ENCODE results near the gene ADAMTS4.
A peak's percentile ranks its signal among the peaks of the same experiment; 100 is the strongest.

Gene ADAMTS4

DNA sequence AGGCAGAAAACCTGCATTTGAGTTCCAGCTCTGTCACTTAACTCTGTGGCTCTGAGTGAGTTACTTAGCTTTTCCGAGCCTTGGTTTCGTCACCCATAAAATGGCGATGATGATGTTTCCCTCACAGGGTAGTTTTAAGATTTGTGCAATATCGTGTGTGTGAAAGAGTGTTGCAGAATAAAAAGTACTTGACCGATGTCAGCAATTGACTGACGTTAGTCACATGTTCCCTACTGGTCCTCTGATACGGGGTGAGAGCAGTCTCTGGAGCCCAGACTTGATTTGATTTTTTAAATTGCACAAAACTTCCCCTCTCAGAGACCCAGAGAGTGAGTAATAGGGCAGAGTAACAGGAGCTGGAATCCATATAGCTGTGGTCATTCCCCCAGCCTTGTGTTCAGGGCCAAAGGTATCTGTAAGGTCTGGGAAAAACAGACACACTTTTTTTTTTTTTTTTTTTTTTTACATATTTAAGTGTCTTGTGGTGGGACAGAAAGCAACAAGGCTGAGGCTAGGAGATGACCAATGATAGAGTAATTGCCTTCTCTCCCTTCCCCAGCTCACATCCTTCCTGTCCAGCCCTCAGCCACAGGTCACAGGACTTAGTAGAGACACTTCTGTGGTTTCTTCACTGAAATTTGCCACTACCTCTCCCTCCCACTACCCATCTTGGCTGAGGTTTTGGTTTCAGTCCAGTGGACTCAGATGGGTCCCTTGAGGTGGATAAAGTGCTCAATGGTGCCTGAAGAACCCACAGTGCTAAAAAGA lies 18.3 kb upstream of the ADAMTS4 start:
- Histone ChIP-seq H3K9ac (ENCODE audit: low read length) (peak overlapping the region; percentile 51), H3K4me1 (ENCODE audit: control insufficient read depth, insufficient read depth, low read length) (no peaks in the 10 kb centered on the region), H3K4me3 (ENCODE audit: low read length) (no peak overlapping the region), H3K36me3 (ENCODE audit: control insufficient read depth, insufficient read depth, low read length) (peaks cover 10% of the 10 kb centered on the region), H3K27me3 (ENCODE audit: control insufficient read depth, insufficient read depth, low read length) (no peaks in the 10 kb centered on the region), H3K9me3 (ENCODE audit: control insufficient read depth, low read length) (no peaks in the 10 kb centered on the region)

DNA sequence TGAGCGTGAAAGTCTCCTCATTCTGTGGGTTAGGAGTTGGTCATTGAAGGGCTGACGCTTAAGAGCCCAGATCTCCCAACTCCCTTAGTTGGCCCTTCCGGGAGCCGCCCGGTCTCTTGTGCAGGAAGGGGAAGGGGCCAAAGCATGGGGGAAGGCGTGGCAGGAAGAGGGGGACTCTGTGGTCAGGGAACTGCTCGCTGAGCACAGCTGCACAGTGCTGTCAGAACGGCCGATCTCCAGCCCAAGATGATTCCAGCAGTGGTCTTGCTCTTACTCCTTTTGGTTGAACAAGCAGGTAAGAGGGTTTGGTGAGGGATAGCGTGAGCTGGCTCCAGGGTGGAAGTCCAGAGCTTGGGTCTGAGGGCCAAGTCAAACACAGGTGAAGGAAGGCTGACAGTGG lies 16.2 kb upstream of the ADAMTS4 start, which contains the start of gene FCER1G:
Gene FCER1G (plus strand): TSS at position 220 of the 400 bp plus-strand sequence. CDS start 27 bp downstream, at position 247.
- H3K9ac ChIP-seq (ENCODE audit: low read length): no peak within 1 kb of the TSS
- no peaks in the 10 kb centered on the region for H3K4me1 ChIP-seq (ENCODE audit: control insufficient read depth, insufficient read depth, low read length)
- no peak within 1 kb of the TSS for H3K4me3 ChIP-seq (ENCODE audit: low read length)
- peaks cover 22% of the 10 kb centered on the region for H3K36me3 ChIP-seq (ENCODE audit: control insufficient read depth, insufficient read depth, low read length)
- no peaks in the 10 kb centered on the region for H3K9me3 ChIP-seq (ENCODE audit: control insufficient read depth, low read length)
- no peaks in the 10 kb centered on the region for H3K27me3 ChIP-seq (ENCODE audit: control insufficient read depth, insufficient read depth, low read length)

DNA sequence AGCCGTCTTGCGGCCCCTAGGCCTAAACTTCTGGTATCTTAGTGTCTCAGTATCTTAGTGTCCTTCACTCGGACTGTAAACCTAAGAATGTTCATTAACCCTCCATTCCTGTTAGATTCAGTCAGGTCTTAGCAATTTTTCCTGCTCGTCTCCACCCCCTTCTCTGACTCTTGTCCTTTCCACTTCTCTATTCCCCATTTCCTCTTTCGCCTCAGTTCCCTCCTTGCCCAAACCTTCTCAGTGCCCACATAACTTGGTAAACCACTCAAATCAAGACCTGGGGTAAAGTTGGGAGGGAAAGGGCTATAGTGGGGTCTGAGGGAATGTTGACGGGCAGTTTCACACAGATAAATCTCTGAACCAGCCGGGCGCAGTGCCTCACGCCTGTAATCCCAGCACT lies 15.5 kb upstream of the ADAMTS4 start:
- H3K27me3 ChIP-seq (ENCODE audit: control insufficient read depth, insufficient read depth, low read length): no peaks in the 10 kb centered on the region
- H3K9ac ChIP-seq (ENCODE audit: low read length): no peak overlapping the region
- H3K4me1 ChIP-seq (ENCODE audit: control insufficient read depth, insufficient read depth, low read length): no peaks in the 10 kb centered on the region
- H3K9me3 ChIP-seq (ENCODE audit: control insufficient read depth, low read length): no peaks in the 10 kb centered on the region
- H3K4me3 ChIP-seq (ENCODE audit: low read length): no peak overlapping the region
- peaks cover 26% of the 10 kb centered on the region for H3K36me3 ChIP-seq (ENCODE audit: control insufficient read depth, insufficient read depth, low read length)

DNA sequence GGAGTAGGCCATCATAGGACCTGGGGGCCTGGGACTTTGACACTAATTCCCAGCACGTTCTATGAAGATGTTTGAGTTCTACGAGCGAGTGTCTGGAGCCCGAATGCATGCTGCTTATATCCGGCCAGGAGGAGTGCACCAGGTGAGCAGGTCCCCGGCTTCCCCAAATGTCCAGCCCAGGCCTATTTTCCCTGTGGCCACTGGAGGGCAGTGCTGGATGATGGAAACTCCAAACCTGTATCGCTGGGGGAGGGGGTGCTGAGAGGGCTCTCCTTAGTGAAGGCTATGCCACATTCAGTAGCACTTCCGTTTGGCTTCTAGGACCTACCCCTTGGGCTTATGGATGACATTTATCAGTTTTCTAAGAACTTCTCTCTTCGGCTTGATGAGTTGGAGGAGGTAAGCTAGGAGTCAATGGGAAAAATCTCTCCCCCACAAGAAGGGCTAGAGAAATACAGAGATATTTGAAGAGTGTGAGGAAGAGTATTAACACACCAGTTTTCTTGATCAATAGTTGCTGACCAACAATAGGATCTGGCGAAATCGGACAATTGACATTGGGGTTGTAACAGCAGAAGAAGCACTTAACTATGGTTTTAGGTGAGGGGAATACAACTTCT lies 11.0 kb upstream of the ADAMTS4 start:
- Histone ChIP-seq H3K36me3 (ENCODE audit: control insufficient read depth, insufficient read depth, low read length) (peaks cover 31% of the 10 kb centered on the region), H3K4me1 (ENCODE audit: control insufficient read depth, insufficient read depth, low read length) (no peaks in the 10 kb centered on the region), H3K9me3 (ENCODE audit: control insufficient read depth, low read length) (no peaks in the 10 kb centered on the region), H3K27me3 (ENCODE audit: control insufficient read depth, insufficient read depth, low read length) (no peaks in the 10 kb centered on the region), H3K9ac (ENCODE audit: low read length) (no peak overlapping the region), H3K4me3 (ENCODE audit: low read length) (no peak overlapping the region)

DNA sequence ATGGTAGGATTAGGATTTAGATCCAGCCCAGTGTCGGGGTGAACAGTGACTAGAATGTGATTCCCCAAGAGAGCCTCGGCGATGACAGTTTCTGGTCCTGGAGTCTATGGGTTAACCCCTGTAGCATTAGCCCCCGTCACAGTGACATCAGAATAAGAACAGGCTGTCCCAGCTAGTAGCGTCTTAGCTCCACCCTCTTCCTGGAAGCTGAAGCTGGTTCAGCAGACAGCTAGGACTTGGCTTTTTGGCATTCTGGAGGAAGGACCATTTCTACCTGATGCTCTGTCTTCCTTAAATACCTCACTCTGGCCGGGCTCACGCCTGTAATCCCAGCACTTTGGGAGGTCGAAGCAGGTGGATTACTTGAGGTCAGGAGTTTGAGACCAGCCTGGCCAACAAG lies 8.3 kb upstream of the ADAMTS4 start:
- Histone ChIP-seq H3K4me1 (ENCODE audit: control insufficient read depth, insufficient read depth, low read length) (peaks cover 10% of the 10 kb centered on the region), H3K9me3 (ENCODE audit: control insufficient read depth, low read length) (no peaks in the 10 kb centered on the region), H3K4me3 (ENCODE audit: low read length) (no peak overlapping the region), H3K9ac (ENCODE audit: low read length) (no peak overlapping the region), H3K27me3 (ENCODE audit: control insufficient read depth, insufficient read depth, low read length) (no peaks in the 10 kb centered on the region), H3K36me3 (ENCODE audit: control insufficient read depth, insufficient read depth, low read length) (peaks cover 22% of the 10 kb centered on the region)

DNA sequence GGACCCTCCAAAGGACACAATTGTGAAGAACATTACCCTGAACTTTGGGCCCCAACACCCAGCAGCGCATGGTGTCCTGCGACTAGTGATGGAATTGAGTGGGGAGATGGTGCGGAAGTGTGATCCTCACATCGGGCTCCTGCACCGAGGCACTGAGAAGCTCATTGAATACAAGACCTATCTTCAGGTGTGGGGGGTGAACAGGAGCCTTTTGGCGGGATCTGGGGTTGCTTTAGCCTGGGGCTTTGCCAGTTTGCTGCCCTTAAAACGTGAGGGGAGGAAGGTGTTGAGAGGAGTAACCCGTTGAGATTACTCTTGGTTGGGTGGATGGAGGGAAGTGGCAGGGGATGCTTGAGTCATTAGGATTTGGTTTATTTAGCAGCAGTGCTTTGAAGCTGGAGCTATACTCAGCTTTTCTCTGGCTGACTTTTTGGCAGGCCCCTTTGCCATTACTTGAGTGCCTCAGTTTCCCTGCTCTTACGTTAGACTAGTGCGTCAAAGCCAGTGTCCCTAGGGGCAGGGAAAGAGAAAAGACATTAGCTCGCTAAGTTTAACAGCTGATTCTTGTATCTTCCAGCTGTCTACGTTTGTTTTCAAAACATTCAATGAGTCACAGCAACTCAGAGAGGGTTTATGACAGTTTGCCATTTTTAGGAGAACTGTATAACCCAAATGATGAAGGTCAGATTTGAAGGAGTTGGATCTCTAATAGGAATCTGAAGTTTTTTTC lies 7.7 kb upstream of the ADAMTS4 start:
- Histone ChIP-seq H3K9me3 (ENCODE audit: control insufficient read depth, low read length) (no peaks in the 10 kb centered on the region), H3K36me3 (ENCODE audit: control insufficient read depth, insufficient read depth, low read length) (peaks cover 22% of the 10 kb centered on the region), H3K27me3 (ENCODE audit: control insufficient read depth, insufficient read depth, low read length) (no peaks in the 10 kb centered on the region), H3K4me3 (ENCODE audit: low read length) (no peak overlapping the region), H3K4me1 (ENCODE audit: control insufficient read depth, insufficient read depth, low read length) (peaks cover 13% of the 10 kb centered on the region), H3K9ac (ENCODE audit: low read length) (no peak overlapping the region)

DNA sequence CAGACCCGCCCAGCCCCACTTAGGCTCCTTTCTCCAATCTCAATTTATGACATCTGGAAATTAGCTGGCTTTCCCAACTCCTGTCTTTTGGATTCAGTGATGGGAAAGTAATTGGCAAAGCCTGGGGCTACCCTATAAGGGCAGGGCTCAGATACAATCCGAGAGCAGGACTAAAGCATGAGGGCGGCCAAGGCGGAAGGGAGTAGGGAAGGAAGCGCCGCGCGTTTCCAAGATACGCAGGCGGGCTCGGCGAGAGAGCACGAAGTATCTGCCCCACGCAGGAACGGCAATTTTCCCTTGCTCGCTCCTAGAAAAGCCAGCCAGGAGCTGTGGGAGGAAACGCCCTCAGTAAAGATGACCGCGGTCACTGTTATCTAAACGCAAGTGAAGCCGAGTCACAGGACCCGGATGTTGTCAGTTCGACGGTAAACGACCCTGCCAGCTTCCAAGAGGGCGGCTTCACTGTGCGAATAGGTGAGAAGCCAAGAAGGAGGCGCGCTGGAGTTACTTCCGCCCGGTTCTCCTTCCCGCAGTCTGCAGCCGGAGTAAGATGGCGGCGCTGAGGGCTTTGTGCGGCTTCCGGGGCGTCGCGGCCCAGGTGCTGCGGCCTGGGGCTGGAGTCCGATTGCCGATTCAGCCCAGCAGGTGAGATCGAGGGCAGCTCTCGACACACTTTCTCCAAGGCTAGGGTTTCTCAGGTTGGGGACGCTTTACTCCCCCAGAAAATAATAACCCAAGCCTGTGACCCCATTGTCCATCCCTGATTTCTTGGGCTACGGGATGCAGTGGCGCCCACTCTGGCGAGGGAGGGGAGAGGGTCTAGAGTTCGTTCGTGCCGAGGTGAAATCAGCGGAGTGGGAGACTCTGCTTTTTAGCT lies 3.2 kb upstream of the ADAMTS4 start, which contains the start of gene NDUFS2:
Gene NDUFS2 (plus strand): TSS at position 532 of the 877 bp plus-strand sequence. CDS start 19 bp downstream, at position 551.
- Histone ChIP-seq H3K9me3 (ENCODE audit: control insufficient read depth, low read length) (no peaks in the 10 kb centered on the region), H3K9ac (ENCODE audit: low read length) (peak within 1 kb of the TSS; percentile 99), H3K4me1 (ENCODE audit: control insufficient read depth, insufficient read depth, low read length) (peaks cover 38% of the 10 kb centered on the region), H3K4me3 (ENCODE audit: low read length) (peak within 1 kb of the TSS; percentile 96), H3K36me3 (ENCODE audit: control insufficient read depth, insufficient read depth, low read length) (no peaks in the 10 kb centered on the region), H3K27me3 (ENCODE audit: control insufficient read depth, insufficient read depth, low read length) (no peaks in the 10 kb centered on the region)

DNA sequence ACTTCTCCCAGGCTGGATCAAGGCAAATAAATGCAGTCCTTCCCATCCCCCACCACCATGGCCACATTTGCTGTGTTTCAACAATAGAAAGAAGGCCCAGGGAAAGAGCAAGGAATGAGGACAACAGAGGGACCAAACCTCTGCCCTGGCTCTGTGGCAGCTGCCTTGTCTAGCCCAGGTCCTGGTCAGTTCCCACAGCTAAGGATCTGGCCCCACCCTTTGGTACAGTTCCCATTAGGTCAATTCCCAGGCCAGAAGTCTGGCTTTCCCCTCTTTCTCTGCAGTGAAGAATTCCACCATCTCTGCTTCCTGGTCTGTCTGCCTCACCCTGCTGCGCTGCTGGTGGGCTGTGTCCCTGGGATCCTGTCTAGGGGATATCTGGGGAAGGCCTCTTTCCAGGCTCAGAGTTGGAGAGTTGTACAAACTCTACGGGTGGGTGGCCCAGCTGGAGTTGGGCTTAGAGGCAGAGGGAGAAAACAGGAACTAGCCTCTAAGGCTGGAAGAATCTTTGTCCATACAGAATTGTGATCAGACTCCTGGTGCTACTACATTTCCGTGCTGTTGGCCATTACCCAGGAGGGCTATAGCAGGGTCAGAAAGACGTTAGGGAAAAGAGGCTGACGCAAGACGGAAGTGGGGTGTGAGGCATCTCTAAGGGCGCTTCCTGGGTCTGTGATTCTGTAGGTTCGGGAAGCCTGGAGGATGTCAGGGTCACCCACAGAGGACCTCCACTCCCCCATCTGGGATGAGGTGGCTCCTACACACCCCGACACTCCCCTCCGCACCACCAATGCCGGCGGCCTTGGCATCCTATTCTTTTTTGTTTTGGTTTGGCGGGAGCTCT lies 2.4 kb upstream of the ADAMTS4 start:
- H3K4me1 ChIP-seq (ENCODE audit: control insufficient read depth, insufficient read depth, low read length): peaks cover 46% of the 10 kb centered on the region
- H3K9me3 ChIP-seq (ENCODE audit: control insufficient read depth, low read length): no peaks in the 10 kb centered on the region
- H3K9ac ChIP-seq (ENCODE audit: low read length): peak overlapping the region; percentile 99
- no peaks in the 10 kb centered on the region for H3K27me3 ChIP-seq (ENCODE audit: control insufficient read depth, insufficient read depth, low read length)
- peak overlapping the region; percentile 96 for H3K4me3 ChIP-seq (ENCODE audit: low read length)
- H3K36me3 ChIP-seq (ENCODE audit: control insufficient read depth, insufficient read depth, low read length): no peaks in the 10 kb centered on the region

DNA sequence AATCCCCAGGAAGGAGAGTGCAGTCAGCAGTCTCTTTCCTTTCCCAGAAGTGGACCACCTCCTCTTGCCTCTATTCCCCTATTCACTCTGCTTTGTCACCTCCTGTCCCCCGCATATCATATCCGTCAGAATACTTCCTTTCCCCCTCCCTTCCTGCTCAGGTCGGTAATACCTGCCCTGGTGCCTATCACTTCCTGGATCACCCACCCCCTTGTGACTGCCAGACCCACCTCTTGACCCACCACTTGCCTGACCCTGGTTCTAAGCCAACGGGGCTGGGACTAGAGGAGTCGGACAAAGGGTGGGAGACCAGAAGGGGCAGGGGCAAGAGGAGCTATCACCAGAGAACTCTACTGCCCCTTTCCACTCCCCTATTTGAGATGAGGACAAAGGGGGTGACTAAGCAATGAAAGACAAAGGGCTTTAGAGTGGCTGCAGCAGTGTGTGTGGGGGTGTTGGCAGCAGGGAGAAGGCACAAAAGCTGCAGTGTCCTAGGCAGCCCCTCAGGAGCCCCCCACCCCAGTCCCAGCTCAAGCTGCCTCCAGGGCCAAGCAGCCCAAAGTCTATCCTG lies 1.7 kb upstream of the ADAMTS4 start:
- Histone ChIP-seq H3K9me3 (ENCODE audit: control insufficient read depth, low read length) (no peaks in the 10 kb centered on the region), H3K9ac (ENCODE audit: low read length) (peak overlapping the region; percentile 99), H3K4me3 (ENCODE audit: low read length) (no peak overlapping the region), H3K27me3 (ENCODE audit: control insufficient read depth, insufficient read depth, low read length) (no peaks in the 10 kb centered on the region), H3K4me1 (ENCODE audit: control insufficient read depth, insufficient read depth, low read length) (peaks cover 46% of the 10 kb centered on the region), H3K36me3 (ENCODE audit: control insufficient read depth, insufficient read depth, low read length) (no peaks in the 10 kb centered on the region)

DNA sequence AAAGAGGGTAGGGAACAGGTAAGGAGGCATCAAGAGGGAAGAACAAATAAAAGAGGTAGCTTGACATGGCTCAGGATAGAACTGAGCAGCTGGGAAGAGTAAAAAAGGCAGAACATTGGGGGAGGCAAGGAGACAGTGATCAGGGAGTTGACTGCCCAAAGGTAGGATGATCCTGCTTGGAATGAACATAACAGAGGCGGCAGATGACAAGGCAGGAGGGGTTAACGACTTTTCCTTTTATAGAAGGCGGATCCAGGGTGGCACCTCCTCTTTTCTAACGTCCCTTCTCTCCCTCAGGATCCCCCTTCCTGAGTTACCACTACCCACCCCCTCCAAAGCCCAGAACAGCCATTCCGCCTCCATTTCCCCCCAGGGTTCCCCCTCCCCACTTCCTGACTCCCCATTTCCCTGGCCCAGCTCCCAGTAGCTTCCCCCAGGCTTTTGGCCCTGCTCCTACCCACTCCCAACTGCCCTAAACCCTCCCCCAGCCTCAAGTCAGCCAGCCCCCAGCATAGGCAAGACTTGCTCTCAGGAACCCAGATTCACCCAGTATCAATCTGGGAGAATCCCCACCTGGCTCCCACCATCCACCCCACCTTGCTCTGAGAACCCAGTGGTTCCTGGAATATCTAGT lies 769 bp upstream of the ADAMTS4 start:
- peaks cover 46% of the 10 kb centered on the region for H3K4me1 ChIP-seq (ENCODE audit: control insufficient read depth, insufficient read depth, low read length)
- H3K9me3 ChIP-seq (ENCODE audit: control insufficient read depth, low read length): no peaks in the 10 kb centered on the region
- H3K4me3 ChIP-seq (ENCODE audit: low read length): no peak overlapping the region
- H3K27me3 ChIP-seq (ENCODE audit: control insufficient read depth, insufficient read depth, low read length): no peaks in the 10 kb centered on the region
- H3K36me3 ChIP-seq (ENCODE audit: control insufficient read depth, insufficient read depth, low read length): no peaks in the 10 kb centered on the region
- H3K9ac ChIP-seq (ENCODE audit: low read length): peak overlapping the region; percentile 99

Measured in mucosa of stomach (tissue), 1 donor.